ENCODE data around the gene MAPRE3. TPM values are rescaled to one million over a fixed set of nuclear protein-coding genes. Genes with fewer than 3 reads are reported as not detected.

Gene MAPRE3
- total and polyA plus RNA-seq, 4 donors = 10.2 to 41.9 (median 27.2) TPM

DNA sequence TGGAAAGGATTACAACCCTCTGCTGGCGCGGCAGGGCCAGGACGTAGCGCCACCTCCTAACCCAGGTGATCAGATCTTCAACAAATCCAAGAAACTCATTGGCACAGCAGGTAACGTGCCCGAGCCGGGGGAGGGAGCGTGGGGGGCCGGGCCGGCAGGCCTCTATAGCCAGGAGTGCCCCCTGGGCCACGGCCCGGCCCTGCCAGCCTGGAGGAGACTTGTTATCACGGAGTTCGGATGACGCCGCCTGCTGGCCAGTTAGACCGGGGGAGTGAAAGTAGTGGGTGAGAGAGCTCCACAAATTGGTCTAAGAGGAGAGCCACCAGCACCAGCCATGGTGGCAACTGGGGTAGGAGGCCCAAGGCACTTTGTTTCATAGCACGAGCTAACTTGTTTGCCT is 53.8 kb downstream of the MAPRE3 start:
- TF ChIP-seq, protein P1, sequence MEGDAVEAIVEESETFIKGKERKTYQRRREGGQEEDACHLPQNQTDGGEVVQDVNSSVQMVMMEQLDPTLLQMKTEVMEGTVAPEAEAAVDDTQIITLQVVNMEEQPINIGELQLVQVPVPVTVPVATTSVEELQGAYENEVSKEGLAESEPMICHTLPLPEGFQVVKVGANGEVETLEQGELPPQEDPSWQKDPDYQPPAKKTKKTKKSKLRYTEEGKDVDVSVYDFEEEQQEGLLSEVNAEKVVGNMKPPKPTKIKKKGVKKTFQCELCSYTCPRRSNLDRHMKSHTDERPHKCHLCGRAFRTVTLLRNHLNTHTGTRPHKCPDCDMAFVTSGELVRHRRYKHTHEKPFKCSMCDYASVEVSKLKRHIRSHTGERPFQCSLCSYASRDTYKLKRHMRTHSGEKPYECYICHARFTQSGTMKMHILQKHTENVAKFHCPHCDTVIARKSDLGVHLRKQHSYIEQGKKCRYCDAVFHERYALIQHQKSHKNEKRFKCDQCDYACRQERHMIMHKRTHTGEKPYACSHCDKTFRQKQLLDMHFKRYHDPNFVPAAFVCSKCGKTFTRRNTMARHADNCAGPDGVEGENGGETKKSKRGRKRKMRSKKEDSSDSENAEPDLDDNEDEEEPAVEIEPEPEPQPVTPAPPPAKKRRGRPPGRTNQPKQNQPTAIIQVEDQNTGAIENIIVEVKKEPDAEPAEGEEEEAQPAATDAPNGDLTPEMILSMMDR (IDR thresholded peaks at IDR 0.05; ENCODE audit: control extremely low read depth, extremely low read depth) = no peak
- 86 to 94% methylated on average over 18 of the region's 18 CpGs for WGBS, 2 donors
- Histone ChIP-seq H3K27me3 (ENCODE audit: control insufficient read depth in 3 of 3, insufficient read depth in 3 of 3, low read length in 2 of 3) (no peaks in the 10 kb centered on the region), H3K4me3 (no peak overlapping the region), H3K9ac (ENCODE audit: insufficient read depth in 1 of 2, low read length in 2 of 2) (no peak overlapping the region), H3K9me3 (ENCODE audit: control insufficient read depth in 4 of 4, insufficient read depth in 3 of 4, low read length in 3 of 4) (no peaks in the 10 kb centered on the region), H3K36me3 (ENCODE audit: control insufficient read depth in 4 of 4, insufficient read depth in 4 of 4, low read length in 4 of 4) (peaks cover 4 to 31% (median 9%) of the 10 kb centered on the region in 4 donors), H3K4me1 (ENCODE audit: control insufficient read depth in 5 of 5, insufficient read depth in 5 of 5, low read length in 5 of 5) (peaks cover 0 to 14% (median 13%) of the 10 kb centered on the region in 5 donors), H3K27ac (ENCODE audit: low read depth in 1 of 2, low read length in 1 of 2) (no peak overlapping the region)
- DNase-seq (no peak), ATAC-seq (ENCODE audit: insufficient read depth, low FRiP score) (no peak)

DNA sequence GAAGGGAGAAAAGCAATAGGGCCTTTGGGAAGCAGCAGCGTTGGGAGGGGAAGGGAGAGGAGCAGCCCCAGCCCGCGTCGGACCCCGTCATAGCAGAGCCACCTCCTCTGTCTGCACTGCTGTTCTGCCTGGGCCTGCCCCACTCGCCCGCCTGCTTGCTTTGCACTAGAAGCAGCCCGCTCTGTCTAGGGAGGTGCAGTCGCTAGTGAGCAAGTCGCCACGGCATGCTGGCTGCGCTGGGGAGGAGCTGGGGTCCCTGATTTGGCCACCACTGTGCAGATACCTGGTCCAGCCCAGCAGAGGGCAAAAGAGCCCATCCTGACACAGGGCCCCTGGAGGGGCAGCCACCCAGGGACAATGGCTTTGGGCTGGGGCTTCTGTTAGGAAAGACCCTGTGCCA is 54.4 kb downstream of the MAPRE3 start:
- Histone ChIP-seq H3K36me3 (ENCODE audit: control insufficient read depth in 4 of 4, insufficient read depth in 4 of 4, low read length in 4 of 4) (peaks cover 4 to 34% (median 9%) of the 10 kb centered on the region in 4 donors), H3K27ac (ENCODE audit: low read depth in 1 of 2, low read length in 1 of 2) (no peak overlapping the region), H3K9ac (ENCODE audit: insufficient read depth in 1 of 2, low read length in 2 of 2) (no peak overlapping the region), H3K27me3 (ENCODE audit: control insufficient read depth in 3 of 3, insufficient read depth in 3 of 3, low read length in 2 of 3) (no peaks in the 10 kb centered on the region), H3K9me3 (ENCODE audit: control insufficient read depth in 4 of 4, insufficient read depth in 3 of 4, low read length in 3 of 4) (no peaks in the 10 kb centered on the region), H3K4me1 (ENCODE audit: control insufficient read depth in 5 of 5, insufficient read depth in 5 of 5, low read length in 5 of 5) (peaks cover 0 to 14% (median 12%) of the 10 kb centered on the region in 5 donors), H3K4me3 (no peak overlapping the region)
- WGBS, 2 donors = 90 to 92% methylated on average over 12 of the region's 12 CpGs
- ATAC-seq (ENCODE audit: insufficient read depth, low FRiP score) = no peak
- DNase-seq = no peak
- TF ChIP-seq, protein P1 (IDR thresholded peaks at IDR 0.05; ENCODE audit: control extremely low read depth, extremely low read depth) = no peak

DNA sequence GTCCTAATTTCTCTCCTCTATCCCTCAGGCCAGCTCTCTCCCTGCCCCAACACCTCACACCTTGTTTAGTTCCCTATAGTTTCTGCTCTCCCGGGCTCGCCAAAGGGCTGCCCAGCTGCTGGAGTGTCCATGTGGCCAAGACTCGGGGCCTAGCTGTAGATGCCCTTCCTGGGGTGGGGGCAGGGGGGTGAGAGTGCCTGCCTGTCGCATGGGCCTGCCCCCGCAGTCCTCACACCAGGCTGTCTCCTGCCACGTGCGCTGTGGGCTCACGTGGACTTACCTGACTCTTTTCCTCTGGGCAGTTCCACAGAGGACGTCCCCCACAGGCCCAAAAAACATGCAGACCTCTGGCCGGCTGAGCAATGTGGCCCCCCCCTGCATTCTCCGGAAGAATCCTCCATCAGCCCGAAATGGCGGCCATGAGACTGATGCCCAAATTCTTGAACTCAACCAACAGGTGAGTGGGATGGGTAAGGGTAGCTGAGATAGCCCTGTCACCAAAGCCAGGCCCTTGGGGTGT is 54.9 kb downstream of the MAPRE3 start:
- DNase-seq = no peak
- Histone ChIP-seq H3K27me3 (ENCODE audit: control insufficient read depth in 3 of 3, insufficient read depth in 3 of 3, low read length in 2 of 3) (no peaks in the 10 kb centered on the region), H3K36me3 (ENCODE audit: control insufficient read depth in 4 of 4, insufficient read depth in 4 of 4, low read length in 4 of 4) (peaks cover 4 to 36% (median 9%) of the 10 kb centered on the region in 4 donors), H3K4me3 (no peak overlapping the region), H3K4me1 (ENCODE audit: control insufficient read depth in 5 of 5, insufficient read depth in 5 of 5, low read length in 5 of 5) (peaks cover 0 to 10% (median 7%) of the 10 kb centered on the region in 5 donors), H3K9me3 (ENCODE audit: control insufficient read depth in 4 of 4, insufficient read depth in 3 of 4, low read length in 3 of 4) (no peaks in the 10 kb centered on the region), H3K27ac (ENCODE audit: low read depth in 1 of 2, low read length in 1 of 2) (no peak overlapping the region), H3K9ac (ENCODE audit: insufficient read depth in 1 of 2, low read length in 2 of 2) (no peak overlapping the region)
- WGBS, 2 donors = 93 to 95% methylated on average over 13 of the region's 13 CpGs
- no peak for ATAC-seq (ENCODE audit: insufficient read depth, low FRiP score)
- TF ChIP-seq, protein P1 (IDR thresholded peaks at IDR 0.05; ENCODE audit: control extremely low read depth, extremely low read depth) = no peak
